Pulmonary artery endothelial cell (primary cell): ENCODE results near the gene STX18. TPM values are rescaled to one million over a fixed set of nuclear protein-coding genes. Genes with fewer than 3 reads are reported as not detected.
"Not testable (repeated sequence)": the region's sequence is repeated elsewhere in the genome, so short reads cannot be mapped to it uniquely, and the experiment has no call there.

ENCODE experiments used
- DNase-seq: peaks from one replicate; pipeline ENCODE4 v3.0.0-alpha.2; 2011; ENCODE audit warnings: low read depth, low spot score
- total RNA-seq: library from RNA; depleted of rRNA; stranded (reverse); fragments of >200 nt; gene quantifications from 2 replicates; pipeline ENCODE4 v1.2.3, GENCODE V29; 2014

The STX18 gene
- total RNA-seq: 24.3 and 24.6 TPM in 2 replicates

GRCh38 chr4:4541661-4542570 is at the start of gene STX18:
Gene STX18 (minus strand): TSS chr4:4542048. CDS start chr4:4541964, 84 bp downstream.
- DNase-seq: peak; percentile 50

GRCh38 chr4:4591071-4591470 is 49.2 kb upstream of the STX18 start:
- DNase-seq: no peak

DNA sequence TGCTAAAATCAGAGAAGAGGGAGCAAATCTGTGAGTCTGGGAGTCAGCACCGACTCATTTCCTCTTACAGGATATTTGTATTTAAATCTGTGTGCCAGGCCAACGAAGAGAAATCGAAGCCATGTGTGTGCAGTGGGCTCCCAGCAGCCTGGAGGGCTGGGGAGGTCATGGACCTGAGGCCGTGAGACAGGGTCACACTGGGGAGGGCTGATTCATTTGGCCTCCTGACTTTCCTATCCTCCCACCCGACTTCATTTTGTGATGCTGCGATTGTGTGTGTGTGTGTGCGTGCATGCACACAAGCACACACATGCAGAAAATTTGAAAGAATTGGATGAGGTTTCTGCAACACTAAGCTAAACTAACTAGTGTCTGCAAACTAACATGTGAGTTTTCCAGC is 48.7 kb upstream of the STX18 start:
- no peak for DNase-seq

- DNase-seq: no peak
Observed at GRCh38 chr4:4585012-4585670, 43.3 kb upstream of the STX18 start.

- no peak for DNase-seq
Observed at GRCh38 chr4:4583606-4584005, 41.8 kb upstream of the STX18 start.

DNA sequence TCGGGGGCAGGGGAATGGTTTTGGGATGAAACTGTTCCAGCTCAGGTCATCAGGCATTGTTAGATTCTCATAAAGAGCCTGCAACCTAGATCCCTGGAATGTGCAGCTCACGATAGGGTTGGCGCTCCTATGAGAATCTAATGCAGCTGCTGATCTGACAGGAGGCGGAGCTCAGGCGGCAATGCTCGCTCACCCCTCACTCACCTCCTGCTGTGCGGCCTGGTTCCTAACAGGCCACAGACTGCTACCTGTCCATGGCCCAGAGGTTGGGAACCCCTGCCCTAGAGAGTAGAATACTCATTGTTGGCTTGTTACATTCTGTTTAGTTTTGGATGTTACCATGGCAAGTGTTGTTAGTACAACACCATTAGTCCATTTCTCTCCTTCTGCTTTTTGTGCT is 40.8 kb upstream of the STX18 start:
- no peak for DNase-seq

- no peak for DNase-seq
Observed at GRCh38 chr4:4580494-4580893, 38.6 kb upstream of the STX18 start.

GRCh38 chr4:4578981-4579380 is 37.1 kb upstream of the STX18 start:
- no peak for DNase-seq

GRCh38 chr4:4577359-4577875 is 35.6 kb upstream of the STX18 start:
- no peak for DNase-seq

DNA sequence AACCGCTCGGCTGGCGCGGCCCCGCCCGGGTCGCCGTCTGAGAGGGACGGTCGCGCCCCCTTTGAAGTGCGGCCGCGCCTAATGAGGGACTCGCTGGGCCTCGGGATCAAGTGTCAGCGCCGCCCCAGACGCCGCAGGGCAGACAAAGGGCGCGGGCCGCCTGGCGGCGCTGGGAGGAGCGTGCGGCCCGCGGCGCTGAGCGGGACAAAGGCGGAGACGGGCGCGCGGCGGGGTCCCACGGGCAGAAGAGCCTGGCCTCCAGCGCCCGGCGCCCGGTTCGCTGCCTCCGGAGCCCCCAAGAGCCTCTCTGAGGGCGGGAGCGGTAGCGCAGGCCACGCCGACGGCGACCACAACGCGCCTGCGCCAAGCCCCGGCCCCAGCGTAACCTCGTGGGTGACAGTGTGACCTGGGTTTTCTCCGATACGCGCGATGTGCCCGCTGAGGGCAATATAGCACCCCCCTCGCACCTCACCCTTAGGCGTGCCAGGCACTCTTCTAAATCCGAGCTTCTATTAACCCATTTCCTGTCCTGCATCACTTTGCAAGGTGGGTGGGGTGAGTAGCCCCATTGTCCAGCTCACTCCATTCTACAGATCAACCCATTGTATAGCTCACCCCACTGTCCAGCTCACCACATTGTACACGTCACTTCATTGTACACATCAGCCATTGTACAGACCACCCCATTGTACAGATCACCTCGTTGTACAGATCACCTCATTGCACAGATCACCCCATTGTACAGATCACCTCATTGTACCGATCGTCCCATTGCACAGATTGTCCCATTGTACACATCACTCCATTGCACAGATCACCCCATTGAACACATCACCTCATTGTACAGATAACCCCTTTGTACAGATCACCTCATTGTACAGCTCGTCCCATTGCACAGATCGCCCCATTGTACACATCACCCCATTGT is 33.7 kb upstream of the STX18 start:
- DNase-seq: peak; percentile 7

- DNase-seq: peak; percentile 81
Observed at GRCh38 chr4:4574792-4575191, 32.9 kb upstream of the STX18 start.

- no peak for DNase-seq
Observed at GRCh38 chr4:4574052-4574451, 32.2 kb upstream of the STX18 start.

- DNase-seq: no peak
Observed at GRCh38 chr4:4572821-4573220, 31.0 kb upstream of the STX18 start.

GRCh38 chr4:4569861-4570260 is 28.0 kb upstream of the STX18 start:
- DNase-seq: not testable (repeated sequence)

DNA sequence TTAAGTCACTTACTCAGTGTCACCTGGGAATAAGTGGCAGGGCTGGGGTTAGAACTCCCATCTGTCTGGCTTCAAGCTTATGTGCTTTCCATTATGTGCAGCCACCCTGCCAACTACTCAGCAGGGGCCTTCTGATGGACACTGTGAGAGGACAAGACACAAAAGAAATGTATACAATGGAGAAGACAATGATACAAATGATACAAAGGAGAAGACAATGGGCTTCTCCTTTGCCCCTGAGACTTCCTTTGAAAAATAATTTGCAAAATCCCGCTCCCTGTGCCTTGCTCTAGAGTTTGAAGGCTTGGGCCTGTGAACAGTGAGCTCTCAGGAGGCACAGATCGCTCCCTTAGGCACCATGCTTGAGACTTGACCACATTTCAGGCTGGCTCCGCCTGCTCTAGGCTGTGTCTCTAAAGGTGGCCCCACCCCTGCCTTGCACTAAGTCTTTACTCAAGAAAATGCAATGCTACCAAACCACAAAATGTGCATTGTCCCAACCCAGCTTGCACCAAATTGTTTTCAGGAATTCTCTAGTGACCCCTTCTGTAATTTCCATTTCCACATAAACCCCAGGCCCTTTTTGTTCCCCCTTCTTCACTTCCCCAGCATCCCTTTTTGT is 27.1 kb upstream of the STX18 start:
- DNase-seq: no peak

GRCh38 chr4:4566359-4566758 is 24.5 kb upstream of the STX18 start:
- not testable (repeated sequence) for DNase-seq

DNA sequence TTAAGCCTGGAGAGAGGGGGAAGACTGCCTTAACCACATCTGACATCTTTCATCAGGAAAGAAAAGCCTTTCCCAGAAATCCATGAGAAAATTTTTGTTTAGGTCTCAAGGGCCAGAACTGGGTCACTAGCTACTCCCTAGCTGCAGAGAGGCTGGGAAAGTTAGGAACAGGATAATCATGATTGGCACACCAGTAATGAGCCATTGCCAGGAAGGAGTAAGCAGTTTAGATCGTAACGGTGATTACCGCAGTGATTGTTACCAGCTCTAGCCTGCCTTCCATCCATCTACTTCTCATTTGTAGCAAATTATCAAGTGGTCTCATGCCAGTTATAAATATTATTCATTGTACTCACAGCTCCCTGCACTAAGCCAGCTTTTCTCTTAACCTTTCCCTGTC is 22.7 kb upstream of the STX18 start:
- no peak for DNase-seq

DNA sequence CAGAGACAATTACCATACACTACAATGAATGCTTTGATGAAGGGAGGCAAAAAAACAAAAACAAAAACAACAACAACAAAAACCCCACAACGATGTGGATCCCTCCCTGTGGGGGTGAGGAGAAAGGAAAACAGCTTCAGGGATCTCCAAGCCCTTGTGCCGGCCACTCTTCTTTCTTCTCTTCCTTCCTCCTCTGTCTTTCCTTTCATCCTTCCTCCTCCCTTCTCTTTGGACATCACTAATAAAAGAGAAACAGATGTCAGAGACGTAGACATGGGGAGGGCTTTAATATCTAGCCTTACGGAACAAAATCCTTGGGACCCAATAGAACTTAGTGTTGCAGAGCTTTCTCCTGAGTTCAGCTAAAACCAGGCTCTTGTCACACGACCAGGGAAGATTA is 18.8 kb upstream of the STX18 start:
- DNase-seq: no peak

DNA sequence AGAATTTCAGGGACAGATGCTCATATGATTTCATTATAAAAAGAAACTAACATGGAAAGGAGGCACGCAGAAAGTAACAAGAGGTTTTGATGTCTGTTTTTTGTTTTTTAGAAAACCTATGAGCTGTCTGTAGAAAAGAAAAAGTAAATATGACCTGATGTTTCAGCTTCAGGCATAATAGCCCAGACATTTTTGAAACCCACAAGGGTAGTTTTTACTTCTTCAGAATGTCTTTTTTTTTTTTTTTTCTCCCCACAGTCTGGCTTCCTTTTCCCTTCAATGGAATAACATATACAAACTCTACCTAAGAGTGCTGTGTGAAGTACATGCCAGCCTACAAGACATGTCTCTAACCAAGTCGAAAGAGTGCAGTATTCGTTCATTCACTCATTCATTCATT is 18.3 kb upstream of the STX18 start:
- DNase-seq: no peak

DNA sequence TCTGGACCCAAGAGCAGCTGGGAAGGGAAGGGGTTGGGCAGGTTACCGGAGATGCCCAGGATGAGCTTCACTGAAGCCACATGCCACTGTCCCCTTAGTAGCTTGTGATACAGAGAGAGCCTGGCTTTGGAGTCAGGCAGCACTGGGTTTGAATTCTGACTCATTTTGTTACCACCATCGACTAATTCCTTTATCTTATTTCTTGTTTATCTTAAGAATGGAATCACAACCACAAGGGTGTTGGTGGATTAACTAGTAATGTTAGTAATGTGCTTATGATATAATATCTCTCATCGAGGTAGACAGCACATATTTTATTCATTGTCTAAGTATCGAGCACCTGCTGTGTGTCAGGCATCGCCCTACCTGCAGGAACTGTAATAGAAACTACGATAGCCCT is 17.7 kb upstream of the STX18 start:
- no peak for DNase-seq

DNA sequence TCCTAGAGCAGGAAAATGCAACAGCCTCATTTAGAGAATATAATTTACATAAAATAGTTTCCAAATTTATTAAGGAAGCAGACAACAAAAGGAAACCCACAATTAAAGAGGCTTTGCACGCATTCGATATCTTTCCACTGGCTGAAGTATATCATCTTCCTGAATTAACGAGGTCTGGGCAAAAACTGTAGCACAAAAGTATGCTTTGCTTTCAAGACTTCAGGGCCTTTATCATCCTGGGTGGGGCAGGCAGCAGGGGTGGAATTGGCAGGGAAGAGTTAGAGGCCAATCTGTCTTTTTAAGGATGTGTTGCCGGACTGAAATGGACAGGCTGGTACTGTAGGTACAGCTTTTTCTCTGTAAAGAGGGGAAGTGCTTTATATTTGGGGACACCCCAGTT is 17.0 kb upstream of the STX18 start:
- no peak for DNase-seq
